ENCODE data around the gene CSF3. TPM values are rescaled to one million over a fixed set of nuclear protein-coding genes. Genes with fewer than 3 reads are reported as not detected.

The CSF3 gene
- polyA plus RNA-seq, 1 experiment, result not detected

GRCh38 chr17:40020146-40020545 is 4.9 kb downstream of the CSF3 start:
- H3K27ac ChIP-seq (ENCODE audit: low read depth, low read length), result no peak overlapping the region
- H3K4me3 ChIP-seq (ENCODE audit: low read depth, low read length), result no peak overlapping the region
- ChIA-PET CTCF (interaction anchor here (0.7 kb wide), 1 partner anchor 55 kb away, joined by 3 read pairs; no protein-coding TSS in a partner anchor), POLR2A (interaction anchor here (0.6 to 2.2 kb wide), 2 partner anchors 39 to 415 kb away, joined by 3 to 11 read pairs; partner anchors contain the start of gene PSMD3)
- H3K27me3 ChIP-seq (ENCODE audit: control insufficient read depth, insufficient read depth, low read length), result no peaks in the 10 kb centered on the region
- no peak for TF ChIP-seq CTCF (IDR thresholded peaks at IDR 0.05; ENCODE audit: low read depth, low read length)
- DNase-seq (ENCODE audit: low read depth, low spot score), result no peak
- H3K9me3 ChIP-seq (ENCODE audit: control insufficient read depth, insufficient read depth, low read length), result no peaks in the 10 kb centered on the region; the same call in 1 of the 2 replicates

GRCh38 chr17:40021451-40021971 is 6.3 kb downstream of the CSF3 start:
- CTCF ChIA-PET, result interaction anchor here (0.5 to 2.1 kb wide), 5 partner anchors 8 to 164 kb away, joined by 3 to 10 read pairs (median 6); no protein-coding TSS in a partner anchor
- no peak for TF ChIP-seq CTCF (IDR thresholded peaks at IDR 0.05; ENCODE audit: low read depth, low read length)
- DNase-seq (ENCODE audit: low read depth, low spot score), result no peak
- H3K27me3 ChIP-seq (ENCODE audit: control insufficient read depth, insufficient read depth, low read length), result no peaks in the 10 kb centered on the region
- no peaks in the 10 kb centered on the region; the same call in 1 of the 2 replicates for H3K9me3 ChIP-seq (ENCODE audit: control insufficient read depth, insufficient read depth, low read length)
- H3K4me3 ChIP-seq (ENCODE audit: low read depth, low read length), result no peak overlapping the region
- POLR2A ChIA-PET, result interaction anchor here (0.5 to 2.2 kb wide), 6 partner anchors 14 to 143 kb away, joined by 3 to 12 read pairs (median 4); partner anchors contain the start of genes CASC3 and PSMD3
- H3K27ac ChIP-seq (ENCODE audit: low read depth, low read length), result peak overlapping the region; percentile 75

GRCh38 chr17:40022497-40022896 is 7.3 kb downstream of the CSF3 start:
- no peak for DNase-seq (ENCODE audit: low read depth, low spot score)
- no peak overlapping the region for H3K4me3 ChIP-seq (ENCODE audit: low read depth, low read length)
- TF ChIP-seq CTCF (IDR thresholded peaks at IDR 0.05; ENCODE audit: low read depth, low read length), result no peak
- H3K27ac ChIP-seq (ENCODE audit: low read depth, low read length), result no peak overlapping the region
- H3K9me3 ChIP-seq (ENCODE audit: control insufficient read depth, insufficient read depth, low read length), result no peaks in the 10 kb centered on the region; the same call in 1 of the 2 replicates
- no peaks in the 10 kb centered on the region for H3K27me3 ChIP-seq (ENCODE audit: control insufficient read depth, insufficient read depth, low read length)
- CTCF ChIA-PET, result interaction anchor here (1.4 to 2.1 kb wide), 2 partner anchors 9 to 90 kb away, joined by 6 to 9 read pairs; no protein-coding TSS in a partner anchor
- POLR2A ChIA-PET, result interaction anchor here (1.6 to 2.2 kb wide), 2 partner anchors 42 to 118 kb away, joined by 11 to 12 read pairs; partner anchors contain the start of genes CASC3 and PSMD3

- DNase-seq (ENCODE audit: low read depth, low spot score), result no peak
- ChIA-PET CTCF (interaction anchor here (5.1 kb wide), 1 partner anchor 89 kb away, joined by 38 read pairs; no protein-coding TSS in a partner anchor), POLR2A (interaction anchor here (1.6 kb wide), 1 partner anchor 117 kb away, joined by 12 read pairs; the partner anchor contains the start of gene CASC3)
- H3K27me3 ChIP-seq (ENCODE audit: control insufficient read depth, insufficient read depth, low read length), result no peaks in the 10 kb centered on the region
- H3K9me3 ChIP-seq (ENCODE audit: control insufficient read depth, insufficient read depth, low read length), result no peaks in the 10 kb centered on the region; the same call in 1 of the 2 replicates
- no peak overlapping the region for H3K4me3 ChIP-seq (ENCODE audit: low read depth, low read length)
- no peak for TF ChIP-seq CTCF (IDR thresholded peaks at IDR 0.05; ENCODE audit: low read depth, low read length)
- H3K27ac ChIP-seq (ENCODE audit: low read depth, low read length), result no peak overlapping the region
These were observed 7.8 kb downstream of the CSF3 start for GRCh38 chr17:40022961-40023541.
